SK-N-SH treated with all-trans-retinoic acid at 6 μM for 48 hours (cell line): ENCODE results near the gene MAD2L2.

Experiments
- ATAC-seq: fragments of 200-7000 bp; cut with Tn5 transposase; 3 replicates; pipeline ENCODE4 v1.9.1; 2020; ENCODE audit warnings: mild to moderate bottlenecking, moderate library complexity
- ARNTL ChIP-seq: fragments of 450-650 bp; formaldehyde crosslinking; IDR thresholded peaks from 2 replicates; pipeline ENCODE4 v1.5.0; 2020; ENCODE audit warnings: low read depth, mild to moderate bottlenecking, moderate library complexity, borderline replicate concordance
- BACH2 ChIP-seq: fragments of 250-450 bp; sonication (Bioruptor Pico); IDR thresholded peaks from 2 replicates; pipeline ENCODE4 v1.9.0; 2021; ENCODE audit warnings: mild to moderate bottlenecking, borderline replicate concordance
- CREB5 ChIP-seq: fragments of 250-450 bp; sonication (Bioruptor Pico); IDR thresholded peaks from 2 replicates; pipeline ENCODE4 v1.5.1; 2020; ENCODE audit warnings: low read depth, mild to moderate bottlenecking, moderate library complexity
- CSDC2 ChIP-seq: fragments of 250-450 bp; sonication (Bioruptor Pico); IDR thresholded peaks from 2 replicates; pipeline ENCODE4 v1.5.0; 2020; ENCODE audit warnings: mild to moderate bottlenecking, moderate library complexity
- CSRNP3 ChIP-seq: fragments of 250-450 bp; sonication (Bioruptor Pico); IDR thresholded peaks from 2 replicates; pipeline ENCODE4 v1.5.1; 2021; ENCODE audit warnings: mild to moderate bottlenecking, moderate library complexity
- GLIS3 ChIP-seq: fragments of 250-450 bp; sonication (Bioruptor Pico); IDR thresholded peaks from 2 replicates; pipeline ENCODE4 v1.5.0; 2020; ENCODE audit warnings: mild to moderate bottlenecking, moderate library complexity
- ISL1 ChIP-seq: fragments of 250-450 bp; sonication (Bioruptor Pico); IDR thresholded peaks from 2 replicates; pipeline ENCODE4 v2.1.2; 2022; ENCODE audit warnings: mild to moderate bottlenecking, moderate library complexity
- OSR1 ChIP-seq: fragments of 250-450 bp; sonication (Bioruptor Pico); IDR thresholded peaks from 2 replicates; pipeline ENCODE4 v1.8.0; 2022; ENCODE audit warnings: moderate library complexity, mild to moderate bottlenecking, inconsistent platforms
- PATZ1 ChIP-seq: fragments of 250-450 bp; sonication (Bioruptor Pico); IDR thresholded peaks from 2 replicates; pipeline ENCODE4 v1.8.0; 2020; ENCODE audit warnings: mild to moderate bottlenecking, moderate library complexity, borderline replicate concordance
- POU6F1 ChIP-seq: fragments of 250-450 bp; sonication (Bioruptor Pico); IDR thresholded peaks from 2 replicates; pipeline ENCODE4 v1.8.0; 2021; ENCODE audit warnings: low read depth, mild to moderate bottlenecking, moderate library complexity, borderline replicate concordance
- PPARA ChIP-seq: fragments of 250-450 bp; sonication (Bioruptor Pico); IDR thresholded peaks from 2 replicates; pipeline ENCODE4 v1.5.0; 2020; ENCODE audit warnings: mild to moderate bottlenecking, borderline replicate concordance
- RARB ChIP-seq: fragments of 250-450 bp; sonication (Bioruptor Pico); IDR thresholded peaks from 2 replicates; pipeline ENCODE4 v1.8.0; 2021; ENCODE audit warnings: mild to moderate bottlenecking, moderate library complexity
- SNAI2 ChIP-seq: fragments of 250-450 bp; sonication (Bioruptor Pico); IDR thresholded peaks from 2 replicates; pipeline ENCODE4 v1.5.0; 2020; ENCODE audit warnings: mild to moderate bottlenecking, moderate library complexity
- TOX ChIP-seq: fragments of 250-450 bp; sonication (Bioruptor Pico); IDR thresholded peaks from 2 replicates; pipeline ENCODE4 v1.8.0; 2021; ENCODE audit warnings: mild to moderate bottlenecking, moderate library complexity, borderline replicate concordance
- TSHZ2 ChIP-seq: fragments of 250-450 bp; sonication (Bioruptor Pico); IDR thresholded peaks from 2 replicates; pipeline ENCODE4 v1.5.0; 2020; ENCODE audit warnings: mild to moderate bottlenecking, moderate library complexity
- ZC3H10 ChIP-seq: fragments of 250-450 bp; sonication (Bioruptor Pico); IDR thresholded peaks from 2 replicates; pipeline ENCODE4 v1.5.1; 2021; ENCODE audit warnings: mild to moderate bottlenecking, moderate library complexity
- ZFP3 ChIP-seq: fragments of 250-450 bp; sonication (Bioruptor Pico); IDR thresholded peaks from 2 replicates; pipeline ENCODE4 v1.5.0; 2020; ENCODE audit warnings: mild to moderate bottlenecking, moderate library complexity
- ZFP30 ChIP-seq: fragments of 450-650 bp; formaldehyde crosslinking; IDR thresholded peaks from 2 replicates; pipeline ENCODE4 v1.5.0; 2022; ENCODE audit warnings: mild to moderate bottlenecking, moderate library complexity
- ZNF70 ChIP-seq: fragments of 450-650 bp; formaldehyde crosslinking; IDR thresholded peaks from 2 replicates; pipeline ENCODE4 v1.5.0; 2020; ENCODE audit warnings: mild to moderate bottlenecking, moderate library complexity
- ZNF8 ChIP-seq: fragments of 450-650 bp; formaldehyde crosslinking; IDR thresholded peaks from 2 replicates; pipeline ENCODE4 v1.5.0; 2020; ENCODE audit warnings: mild to moderate bottlenecking, moderate library complexity

The MAD2L2 gene

GRCh38 chr1:11676386-11677103 lies 4.4 kb downstream of the MAD2L2 start:
- no peak for ATAC-seq
- TF ChIP-seq GLIS3 (CRISPR knock-in tag) (no peak), CREB5 (CRISPR knock-in tag) (no peak), CSRNP3 (no peak), ZNF70 (CRISPR knock-in tag) (no peak), OSR1 (CRISPR knock-in tag) (no peak), BACH2 (CRISPR knock-in tag) (no peak)
- TF ChIP-seq, all 23 proteins: peak for 0

GRCh38 chr1:11675325-11675724 lies 5.6 kb downstream of the MAD2L2 start:
- ATAC-seq, result no peak
- TF ChIP-seq ZFP3 (CRISPR knock-in tag) (no peak), CSDC2 (CRISPR knock-in tag) (no peak), ZNF70 (CRISPR knock-in tag) (no peak), OSR1 (CRISPR knock-in tag) (no peak), POU6F1 (CRISPR knock-in tag) (no peak), ISL1 (CRISPR knock-in tag) (no peak)

GRCh38 chr1:11674488-11674887 lies 6.5 kb downstream of the MAD2L2 start:
- TF ChIP-seq ZFP3 (CRISPR knock-in tag) (no peak), TOX (no peak), CSDC2 (CRISPR knock-in tag) (no peak), CREB5 (CRISPR knock-in tag) (no peak), POU6F1 (CRISPR knock-in tag) (no peak), SNAI2 (no peak), ZC3H10 (CRISPR knock-in tag) (no peak), PATZ1 (CRISPR knock-in tag) (no peak), ISL1 (CRISPR knock-in tag) (no peak), PPARA (CRISPR knock-in tag) (no peak), OSR1 (CRISPR knock-in tag) (no peak), TSHZ2 (CRISPR knock-in tag) (no peak), ZNF8 (CRISPR knock-in tag) (no peak), ARNTL (no peak), ZNF70 (CRISPR knock-in tag) (no peak), BACH2 (CRISPR knock-in tag) (no peak), GLIS3 (CRISPR knock-in tag) (no peak), RARB (no peak), ZFP30 (CRISPR knock-in tag) (no peak)
- TF ChIP-seq, all 23 proteins: peak for 0
- ATAC-seq, result no peak
